K562 (cell line): ENCODE measurements around the gene SLAMF6. TPM values are rescaled to one million over a fixed set of nuclear protein-coding genes. Genes with fewer than 3 reads are reported as not detected.

Experiments
- ARNT ChIP-seq, 2 experiments: fragments of 450-650 bp; IDR thresholded peaks; 2 replicates each; pipeline ENCODE4 v1.6.1; 2016; ENCODE audit warnings: mild to moderate bottlenecking in 1 of 2
- ATF2 ChIP-seq: sonication (generic); formaldehyde crosslinking; IDR thresholded peaks from 2 replicates; pipeline ENCODE4 v1.8.1; 2022; ENCODE audit warnings: missing genetic modification reagents
- ATF3 ChIP-seq, 2 experiments: fragments of 450-650 bp in 1 of 2; sonication (generic) in 1 of 2; formaldehyde crosslinking in 1 of 2; IDR thresholded peaks in 1 of 2; conservative IDR thresholded peaks in 1 of 2; 2 replicates each; pipeline versions ENCODE4 v1.6.1 to v1.8.1; 2016 to 2023; ENCODE audit warnings: mild to moderate bottlenecking in 2 of 2, moderate library complexity in 2 of 2, inconsistent platforms in 1 of 2, missing genetic modification reagents in 1 of 2
- CBX8 ChIP-seq: fragments of 200-600 bp; sonication (generic); IDR thresholded peaks from 2 replicates; pipeline ENCODE4 v1.6.1; 2012; ENCODE audit warnings: borderline replicate concordance, mixed run types, low read depth, mild to moderate bottlenecking, moderate library complexity, mixed read lengths, low read length, control low read depth, inconsistent platforms; ENCODE audit not compliant: poor library complexity, severe bottlenecking; ENCODE audit errors: extremely low read depth
- CEBPZ ChIP-seq: fragments of 150-350 bp; IDR thresholded peaks from 2 replicates; pipeline ENCODE4 v1.6.1; 2014; ENCODE audit warnings: low read depth, mild to moderate bottlenecking, low read length, borderline replicate concordance
- CREB3 ChIP-seq: fragments of 450-650 bp; conservative IDR thresholded peaks from 2 replicates; pipeline ENCODE4 v1.6.1; 2016; ENCODE audit warnings: missing genetic modification characterization, low read depth, mild to moderate bottlenecking, missing compliant biosample characterization, moderate library complexity
- CTBP1 ChIP-seq: fragments of 450-650 bp; IDR thresholded peaks from 2 replicates; pipeline ENCODE4 v1.6.1; 2016; ENCODE audit warnings: borderline replicate concordance
- DPF2 ChIP-seq: fragments of 450-650 bp; IDR thresholded peaks from 2 replicates; pipeline ENCODE4 v1.6.1; 2016
- EGR1 ChIP-seq: fragments of 450-650 bp; conservative IDR thresholded peaks from 2 replicates; pipeline ENCODE4 v1.6.1; 2017; ENCODE audit warnings: mild to moderate bottlenecking
- JUND ChIP-seq, 2 experiments: IDR thresholded peaks; 2 replicates in 1 of 2; 3 replicates in 1 of 2; pipeline ENCODE4 v1.6.1; 2011; ENCODE audit warnings: borderline replicate concordance in 2 of 2, low read depth in 2 of 2, low read length in 2 of 2, improper control_type of control experiment in 1 of 2, missing biosample characterization in 1 of 2, missing genetic modification characterization in 1 of 2, missing genetic modification reagents in 1 of 2
- MAFG ChIP-seq: fragments of 450-650 bp; conservative IDR thresholded peaks from 2 replicates; pipeline ENCODE4 v1.6.1; 2016; ENCODE audit warnings: missing genetic modification characterization, missing compliant biosample characterization
- MAFK ChIP-seq: IDR thresholded peaks from 2 replicates; pipeline ENCODE4 v1.6.1; 2011; ENCODE audit warnings: low read length, improper control_type of control experiment
- PTTG1 ChIP-seq: fragments of 450-650 bp; IDR thresholded peaks from 2 replicates; pipeline ENCODE4 v1.6.1; 2016; ENCODE audit warnings: low read depth, mild to moderate bottlenecking, missing genetic modification characterization, missing compliant biosample characterization
- SPI1 ChIP-seq: IDR thresholded peaks from 2 replicates; pipeline ENCODE4 v1.6.1; 2011; ENCODE audit warnings: low read depth, low read length, control low read depth, borderline replicate concordance
- THAP12 ChIP-seq: fragments of 250-450 bp; sonication (Bioruptor Pico); IDR thresholded peaks from 2 replicates; pipeline ENCODE4 v1.9.0; 2021; ENCODE audit warnings: mild to moderate bottlenecking, inconsistent platforms
- ZC3H4 ChIP-seq: sonication (generic); formaldehyde crosslinking; IDR thresholded peaks from 2 replicates; pipeline ENCODE4 v1.9.0; 2021; ENCODE audit warnings: missing genetic modification reagents, borderline replicate concordance
- ZNF766 ChIP-seq: fragments of 200-800 bp; sonication (Bioruptor generic); conservative IDR thresholded peaks from 2 replicates; pipeline ENCODE4 v1.6.1; 2016; ENCODE audit warnings: missing genetic modification characterization, missing compliant biosample characterization
- ZNF780A ChIP-seq: fragments of 250-450 bp; sonication (Bioruptor Pico); IDR thresholded peaks from 2 replicates; pipeline ENCODE4 v1.5.0; 2021; ENCODE audit warnings: mild to moderate bottlenecking
- polyA plus RNA-seq, 8 experiments: library from polyadenylated mRNA; depleted of rRNA in 4 of 8; stranded (reverse) in 5 of 8; unstranded in 3 of 8; fragments of >200 nt; fragmentation: Nextera tagmentation in 2 of 8; fragmentation: Illumina TruSeq in 1 of 8; extraction: Ambion mirVana in 2 of 8; extraction: Trizol in 1 of 8; gene quantifications; 2 replicates each; pipeline versions ENCODE4 v1.2.1 to v1.2.3, GENCODE V29; 2011 to 2014; ENCODE audit warnings: inconsistent platforms in 1 of 8, missing spikeins in 1 of 8
- total RNA-seq, 7 experiments: library from RNA; depleted of rRNA in 6 of 7; stranded (reverse); fragments of >200 nt in 6 of 7; fragmentation: Illumina TruSeq in 2 of 7; extraction: Trizol in 2 of 7; gene quantifications; 2 replicates each; pipeline versions ENCODE4 v1.2.1 to v1.2.3, GENCODE V29; 2011 to 2021; ENCODE audit warnings: low replicate concordance in 1 of 7

The SLAMF6 gene
- total and polyA plus RNA-seq, 9 of the 15 experiments (the other 6 are each of a cell fraction or from before 2014, with no cell fraction given): 0.56 to 4.8 (median 1.1) TPM

GRCh38 chr1:160546942-160547341 is 23.9 kb upstream of the SLAMF6 start (continued):
- TF ChIP-seq CREB3 (tag) (0 out of 2 replicates have a peak, but pooled peaks have one; percentile 54), ATF3 (IDR thresholded peaks at IDR 0.05) (peak; percentile 57; the same call in 1 of the 2 replicates), ATF3 (CRISPR knock-in tag; conservative IDR thresholded peaks at IDR 0.05) (no peak), ZNF766 (CRISPR knock-in tag) (peak; percentile 46; the same call in 1 of the 2 replicates), CTBP1 (peak; percentile 37; the same call in 1 of the 2 replicates), ATF2 (CRISPR knock-in tag) (no peak), EGR1 (no peak), PTTG1 (tag) (peak; percentile 51; the same call in 1 of the 2 replicates), CBX8 (no peak), MAFG (tag) (peak; percentile 64), JUND (IDR thresholded peaks at IDR 0.05; ENCODE audit: borderline replicate concordance, low read depth, low read length) (0 out of 2 replicates have a peak, but pooled peaks have one; percentile 14), JUND (tag; IDR thresholded peaks at IDR 0.05; ENCODE audit: borderline replicate concordance, low read depth, low read length) (peak; percentile 27; the same call in 2 of the 3 replicates), DPF2 (no peak), ARNT (IDR thresholded peaks at IDR 0.05) (no peak), THAP12 (CRISPR knock-in tag) (no peak), CEBPZ (no peak), SPI1 (peak; percentile 64; the same call in 1 of the 2 replicates), MAFK (peak; percentile 38; the same call in 1 of the 2 replicates), ZNF780A (CRISPR knock-in tag) (no peak), ZC3H4 (CRISPR knock-in tag) (no peak)
